Muscle layer of colon (tissue), 2 donors: ENCODE data around the gene FIBCD1.
A peak's percentile ranks its signal among the peaks of the same experiment; 100 is the strongest.

Experiments
- H3K27ac ChIP-seq: one replicate; pipeline ENCODE4 v1.7.0; 2013; ENCODE audit warnings: low read depth, mild to moderate bottlenecking, low read length, moderate library complexity
- H3K27me3 ChIP-seq, 2 donors: one replicate each; pipeline ENCODE4 v1.7.0; 2013; ENCODE audit warnings: low read length in 2 of 2, mild to moderate bottlenecking in 2 of 2; ENCODE audit not compliant: insufficient read depth in 2 of 2, control insufficient read depth in 1 of 2
- H3K36me3 ChIP-seq: one replicate; pipeline ENCODE4 v1.7.0; 2013; ENCODE audit warnings: mild to moderate bottlenecking, low read length; ENCODE audit not compliant: insufficient read depth
- H3K4me1 ChIP-seq: one replicate; pipeline ENCODE4 v1.7.0; 2013; ENCODE audit warnings: mild to moderate bottlenecking, low read length; ENCODE audit not compliant: insufficient read depth
- H3K4me3 ChIP-seq, 2 donors: one replicate each; pipeline ENCODE4 v1.7.0; 2013; ENCODE audit warnings: low read length in 2 of 2, low read depth in 1 of 2, mild to moderate bottlenecking in 1 of 2, moderate library complexity in 1 of 2
- H3K9ac ChIP-seq: one replicate; pipeline ENCODE4 v1.7.0; 2013; ENCODE audit warnings: low read length
- H3K9me3 ChIP-seq: one replicate; pipeline ENCODE4 v1.7.0; 2013; ENCODE audit warnings: mild to moderate bottlenecking, low read length
- donor health status: abdominal sarcoma.
- donor health status: Adenocarcinoma of cecum.

Gene FIBCD1

GRCh38 chr9:130939405-130940026 lies 469 bp upstream of the FIBCD1 start:
- Histone ChIP-seq H3K27me3 (peaks cover 52 to 78% of the 10 kb centered on the region in 2 donors), H3K4me1 (peaks cover 5% of the 10 kb centered on the region), H3K9me3 (no peaks in the 10 kb centered on the region)

GRCh38 chr9:130938184-130938651 lies 829 bp downstream of the FIBCD1 start:
- Histone ChIP-seq H3K27me3 (peaks cover 54 to 86% of the 10 kb centered on the region in 2 donors), H3K27ac (no peak overlapping the region), H3K9me3 (no peaks in the 10 kb centered on the region), H3K36me3 (no peaks in the 10 kb centered on the region), H3K9ac (no peak overlapping the region), H3K4me3 (no peak overlapping the region), H3K4me1 (peaks cover 5% of the 10 kb centered on the region)

More at GRCh38 chr9:130939405-130940026, 469 bp upstream of the FIBCD1 start:
- Histone ChIP-seq H3K9ac (no peak overlapping the region), H3K36me3 (no peaks in the 10 kb centered on the region), H3K27ac (no peak overlapping the region), H3K4me3 (peak overlapping the region in 1 of 2 donors; percentile 20)

- H3K27ac ChIP-seq = no peak overlapping the region
- H3K4me3 ChIP-seq = no peak overlapping the region
These were observed 1.6 kb downstream of the FIBCD1 start for GRCh38 chr9:130937146-130938076.

GRCh38 chr9:130936285-130937117 lies 2.5 kb downstream of the FIBCD1 start:
- Histone ChIP-seq H3K27ac (no peak overlapping the region), H3K27me3 (peaks cover 49 to 84% of the 10 kb centered on the region in 2 donors), H3K36me3 (no peaks in the 10 kb centered on the region), H3K9ac (no peak overlapping the region), H3K9me3 (no peaks in the 10 kb centered on the region), H3K4me3 (no peak overlapping the region), H3K4me1 (peaks cover 5% of the 10 kb centered on the region)

More at GRCh38 chr9:130937146-130938076, 1.6 kb downstream of the FIBCD1 start:
- Histone ChIP-seq H3K9me3 (no peaks in the 10 kb centered on the region), H3K27me3 (peaks cover 54 to 89% of the 10 kb centered on the region in 2 donors), H3K36me3 (no peaks in the 10 kb centered on the region), H3K9ac (no peak overlapping the region), H3K4me1 (peaks cover 5% of the 10 kb centered on the region)

GRCh38 chr9:130935648-130936271 lies 3.3 kb downstream of the FIBCD1 start:
- no peak overlapping the region for H3K4me3 ChIP-seq
- H3K36me3 ChIP-seq = no peaks in the 10 kb centered on the region
- H3K27ac ChIP-seq = no peak overlapping the region
- no peaks in the 10 kb centered on the region for H3K9me3 ChIP-seq
- H3K27me3 ChIP-seq = peaks cover 46 to 76% of the 10 kb centered on the region in 2 donors
- H3K4me1 ChIP-seq = peaks cover 5% of the 10 kb centered on the region
- no peak overlapping the region for H3K9ac ChIP-seq

- Histone ChIP-seq H3K36me3 (no peaks in the 10 kb centered on the region), H3K27me3 (peaks cover 38 to 69% of the 10 kb centered on the region in 2 donors), H3K9me3 (no peaks in the 10 kb centered on the region), H3K27ac (no peak overlapping the region), H3K9ac (no peak overlapping the region), H3K4me3 (no peak overlapping the region), H3K4me1 (peaks cover 5% of the 10 kb centered on the region)
These were observed 4.1 kb downstream of the FIBCD1 start for GRCh38 chr9:130934702-130935647.

- Histone ChIP-seq H3K9me3 (no peaks in the 10 kb centered on the region), H3K9ac (no peak overlapping the region), H3K4me1 (peaks cover 5% of the 10 kb centered on the region), H3K4me3 (no peak overlapping the region), H3K36me3 (no peaks in the 10 kb centered on the region), H3K27me3 (peaks cover 38 to 65% of the 10 kb centered on the region in 2 donors), H3K27ac (no peak overlapping the region)
These were observed 4.8 kb downstream of the FIBCD1 start for GRCh38 chr9:130934246-130934645.

- no peaks in the 10 kb centered on the region for H3K36me3 ChIP-seq
- H3K4me1 ChIP-seq = peaks cover 5% of the 10 kb centered on the region
- H3K4me3 ChIP-seq = no peak overlapping the region
- H3K27me3 ChIP-seq = peaks cover 38 to 59% of the 10 kb centered on the region in 2 donors
- H3K9ac ChIP-seq = no peak overlapping the region
- no peaks in the 10 kb centered on the region for H3K9me3 ChIP-seq
- H3K27ac ChIP-seq = no peak overlapping the region
These were observed 5.7 kb downstream of the FIBCD1 start for GRCh38 chr9:130933114-130934046.

GRCh38 chr9:130932255-130933079 lies 6.6 kb downstream of the FIBCD1 start:
- no peaks in the 10 kb centered on the region for H3K36me3 ChIP-seq
- H3K27ac ChIP-seq = no peak overlapping the region
- no peak overlapping the region for H3K4me3 ChIP-seq
- H3K4me1 ChIP-seq = no peaks in the 10 kb centered on the region
- H3K9ac ChIP-seq = no peak overlapping the region
- H3K27me3 ChIP-seq = peaks cover 30 to 49% of the 10 kb centered on the region in 2 donors
- no peaks in the 10 kb centered on the region for H3K9me3 ChIP-seq
